ENCODE data around the gene TMEM119. TPM values are rescaled to one million over a fixed set of nuclear protein-coding genes. Genes with fewer than 3 reads are reported as not detected.

The TMEM119 gene
- 34.4 and 55.5 TPM in 2 replicates for total RNA-seq
- 50.8 TPM for polyA plus RNA-seq (2012)

- DNase-seq (ENCODE audit: low read depth): peak; percentile 46
Measured at GRCh38 chr12:108597559-108598471, at the start of gene TMEM119. TSS of gene TMEM119 (minus strand) at chr12:108598084. CDS start at chr12:108592383, 5,701 bp downstream.

GRCh38 chr12:108646600-108647579, 49.0 kb upstream of the TMEM119 start:
- DNase-seq (ENCODE audit: low read depth): peak; percentile 51

GRCh38 chr12:108645686-108646599, 48.1 kb upstream of the TMEM119 start:
- peak; percentile 57 for DNase-seq (ENCODE audit: low read depth)

GRCh38 chr12:108644811-108645120, 46.9 kb upstream of the TMEM119 start:
- DNase-seq (ENCODE audit: low read depth): no peak

- DNase-seq (ENCODE audit: low read depth): peak; percentile 93
Measured at GRCh38 chr12:108643941-108644810, 46.3 kb upstream of the TMEM119 start.

GRCh38 chr12:108642899-108643654, 45.2 kb upstream of the TMEM119 start:
- peak; percentile 51 for DNase-seq (ENCODE audit: low read depth)

GRCh38 chr12:108642269-108642870, 44.5 kb upstream of the TMEM119 start:
- DNase-seq (ENCODE audit: low read depth): peak; percentile 97

GRCh38 chr12:108641446-108642268, 43.8 kb upstream of the TMEM119 start:
- peak; percentile 36 for DNase-seq (ENCODE audit: low read depth)

- peak; percentile 59 for DNase-seq (ENCODE audit: low read depth)
Measured at GRCh38 chr12:108640802-108641445, 43.0 kb upstream of the TMEM119 start.

GRCh38 chr12:108638997-108639822, 41.3 kb upstream of the TMEM119 start:
- DNase-seq (ENCODE audit: low read depth): no peak

- no peak for DNase-seq (ENCODE audit: low read depth)
Measured at GRCh38 chr12:108638141-108638827, 40.4 kb upstream of the TMEM119 start.

GRCh38 chr12:108637222-108637971, 39.5 kb upstream of the TMEM119 start:
- DNase-seq (ENCODE audit: low read depth): no peak

- DNase-seq (ENCODE audit: low read depth): no peak
Measured at GRCh38 chr12:108635997-108636808, 38.3 kb upstream of the TMEM119 start.

All from myocyte (in vitro differentiated cells).